UCSD-AML1 (cell line): Measurements from ENCODE around the gene NEMP1.
"Not testable (repeated sequence)": the region's sequence is repeated elsewhere in the genome, so short reads cannot be mapped to it uniquely, and the experiment has no call there.

ENCODE experiments used
- DNase-seq: peaks from one replicate; lab custom pipeline; 2025; ENCODE audit not compliant: unreplicated experiment; lab: John Stamatoyannopoulos, UW

NEMP1 gene

DNA sequence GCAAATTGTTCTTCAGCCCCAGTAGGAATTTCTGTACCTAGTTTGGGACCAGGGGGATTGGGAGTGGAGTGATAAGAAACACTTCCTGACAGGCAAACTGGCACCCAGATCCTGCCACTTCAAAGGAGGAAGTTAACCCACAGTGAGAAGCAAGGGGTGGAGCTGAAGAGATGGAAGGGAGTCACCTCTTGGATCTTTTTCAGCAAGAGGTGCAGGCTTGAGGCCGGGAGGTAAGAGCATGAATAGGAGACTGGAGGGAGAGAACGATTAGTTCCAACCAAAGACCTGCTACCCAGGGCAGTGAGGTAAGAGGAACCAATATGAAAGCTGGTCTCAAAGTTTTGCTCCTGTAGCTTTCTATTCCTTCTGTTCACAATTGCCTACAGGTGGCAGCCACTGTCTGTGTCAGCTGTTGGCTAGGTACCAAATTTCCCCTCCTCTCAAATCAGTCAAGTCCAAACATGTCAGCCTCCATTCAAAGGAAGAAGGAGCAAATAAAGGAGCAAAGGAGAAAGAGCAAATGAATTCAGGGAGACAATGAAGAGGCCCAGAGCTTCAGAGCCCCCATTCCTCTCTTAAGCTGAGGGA is 47.4 kb downstream of the NEMP1 start:
- peak; percentile 29 for DNase-seq

- no peak for DNase-seq
These were observed 49.1 kb downstream of the NEMP1 start for GRCh38 chr12:57029457-57029856.

DNA sequence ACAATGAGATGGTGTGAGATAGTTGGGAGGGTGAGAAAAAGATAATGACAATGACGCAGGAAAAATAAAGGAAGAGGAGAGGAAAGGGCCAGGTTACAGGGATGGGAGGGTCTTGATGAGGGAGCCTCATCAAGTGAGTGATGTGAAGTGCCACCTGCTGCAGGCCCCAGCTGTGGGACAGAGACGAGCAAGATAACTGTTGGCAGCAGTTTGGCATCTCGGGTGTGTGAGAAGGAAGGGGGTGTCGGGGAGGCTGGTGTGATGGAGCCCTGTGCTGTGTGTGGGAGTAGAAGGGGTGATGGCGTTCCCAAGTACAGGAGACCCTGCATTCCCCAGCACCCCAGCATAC is 50.8 kb downstream of the NEMP1 start:
- DNase-seq: no peak

DNA sequence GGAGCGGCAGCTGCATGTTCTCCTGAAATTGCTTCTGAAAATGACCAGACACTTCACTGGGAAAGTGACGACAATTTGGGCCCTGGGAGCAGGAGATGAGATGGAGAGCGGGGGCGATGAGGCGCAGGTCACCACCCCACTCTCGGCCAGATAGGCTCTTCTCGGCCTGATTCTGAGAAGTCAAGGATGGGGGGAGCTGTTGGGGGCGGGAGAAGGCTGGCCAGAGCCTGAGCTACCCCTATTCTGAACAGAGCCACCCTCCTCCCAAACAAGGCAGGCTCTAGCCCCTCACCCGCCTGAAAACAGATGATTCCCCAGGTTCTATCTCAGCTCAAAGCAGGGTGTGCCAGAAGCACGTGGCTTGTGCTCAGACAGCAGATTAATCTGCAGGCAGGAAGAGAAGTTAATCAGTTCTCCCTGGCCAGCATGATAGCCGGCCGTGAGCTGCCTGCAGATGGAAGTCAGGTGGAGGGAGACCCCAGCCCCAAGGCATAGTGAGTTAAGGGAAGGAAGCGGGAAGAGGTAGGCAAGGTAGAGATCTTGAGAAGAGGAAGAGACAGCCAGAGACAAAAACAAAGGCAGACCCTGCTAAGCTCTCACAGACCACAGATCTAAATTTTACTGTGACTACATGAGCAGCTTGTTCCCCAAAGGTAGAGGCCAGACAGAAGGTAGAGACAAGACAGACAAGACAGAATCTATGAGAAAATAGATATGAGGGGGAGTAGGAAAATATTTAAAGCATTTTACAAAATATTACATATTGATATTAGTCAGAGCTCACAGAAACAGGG is 51.4 kb downstream of the NEMP1 start:
- DNase-seq: no peak

DNA sequence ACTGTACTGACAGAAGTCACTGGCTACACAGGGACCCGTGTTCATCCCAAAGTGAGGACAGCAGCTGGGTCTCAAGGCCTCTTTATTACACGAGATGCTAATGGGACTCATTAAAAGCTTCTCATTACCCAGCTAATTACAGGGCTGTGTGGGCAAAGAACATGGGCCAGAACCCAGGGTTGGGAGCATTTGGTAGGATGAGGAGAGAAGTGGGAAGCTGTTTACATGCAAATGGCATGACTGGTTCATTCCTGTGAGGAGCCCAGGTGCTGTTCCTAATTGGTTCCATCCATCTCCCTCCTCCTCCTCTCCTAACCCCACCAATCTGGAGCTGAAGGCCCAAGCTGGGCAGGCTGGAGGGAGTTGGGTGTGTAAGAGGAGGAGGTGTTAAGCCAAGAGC is 53.4 kb downstream of the NEMP1 start:
- DNase-seq: no peak

DNA sequence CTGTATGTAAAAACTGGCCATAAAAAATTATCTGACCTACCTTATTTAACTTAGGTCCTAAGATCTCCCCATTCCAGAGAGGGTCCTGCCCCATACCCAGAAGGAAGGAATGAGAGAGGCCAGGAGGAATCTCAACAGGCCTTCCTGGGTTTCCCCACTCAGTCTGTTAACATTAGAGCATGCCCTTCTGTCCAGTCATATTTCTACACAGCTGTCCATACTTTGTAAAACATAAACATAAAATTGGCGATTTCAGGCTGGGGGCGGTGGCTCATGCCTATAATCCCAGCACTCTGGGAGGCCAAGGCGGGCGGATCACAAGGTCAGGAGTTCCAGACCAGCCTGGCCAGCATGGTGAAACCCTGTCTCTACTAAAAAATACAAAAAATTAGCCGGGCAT is 56.3 kb downstream of the NEMP1 start:
- not testable (repeated sequence) for DNase-seq

DNA sequence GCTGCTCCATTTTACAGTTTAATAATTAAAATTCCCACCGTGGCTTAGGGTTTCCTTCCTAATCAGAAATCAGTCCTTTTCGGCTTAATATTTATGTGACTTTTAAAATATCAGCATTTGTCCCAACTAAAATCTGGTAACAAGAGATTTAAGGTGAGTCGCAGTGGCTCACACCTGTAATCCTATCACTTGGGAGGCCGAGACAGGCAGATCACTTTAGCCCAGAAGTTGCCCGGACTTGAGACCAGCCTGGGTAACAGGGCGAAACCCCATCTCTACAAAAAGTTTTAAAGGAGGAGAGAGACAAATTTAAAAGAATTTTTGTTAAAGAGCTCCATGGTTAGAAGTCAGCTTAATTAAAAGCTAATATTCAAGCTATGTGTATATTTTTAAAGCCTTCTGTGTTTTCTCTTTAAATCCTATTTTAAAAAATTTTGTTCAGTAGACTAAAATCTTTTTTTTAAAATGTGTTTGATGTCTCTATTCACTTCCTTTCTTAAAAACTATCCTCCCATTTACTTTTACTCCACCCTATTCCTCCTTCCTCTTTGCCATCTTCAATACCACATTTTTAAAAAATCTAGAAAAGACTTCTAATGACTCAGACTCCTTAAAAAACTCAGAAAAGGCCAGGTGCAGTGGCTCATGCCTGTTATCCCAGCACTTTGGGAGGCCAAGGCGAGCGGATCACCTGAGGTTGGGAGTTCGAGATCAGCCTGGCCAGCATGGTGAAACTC is 58.4 kb downstream of the NEMP1 start:
- no peak for DNase-seq

DNA sequence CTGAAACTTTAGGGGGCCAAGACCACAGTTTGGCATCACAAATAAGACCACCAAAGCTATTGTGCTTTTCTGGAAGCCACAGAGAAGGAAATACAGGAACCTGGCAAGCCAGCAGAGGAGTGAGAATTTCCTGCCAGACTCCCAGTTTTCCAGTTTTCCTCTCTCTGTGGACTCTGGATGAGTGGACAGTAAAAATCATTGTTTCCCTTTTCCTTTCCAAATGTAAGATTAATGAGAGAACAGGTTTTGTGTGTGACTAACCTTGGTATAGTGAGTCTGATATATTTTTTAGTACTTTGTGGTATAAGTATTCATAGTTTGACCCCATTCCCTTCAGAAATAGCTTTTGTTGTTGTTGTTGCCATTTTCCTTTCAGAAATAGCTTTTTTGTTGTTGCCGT is 59.7 kb downstream of the NEMP1 start:
- DNase-seq: no peak

DNA sequence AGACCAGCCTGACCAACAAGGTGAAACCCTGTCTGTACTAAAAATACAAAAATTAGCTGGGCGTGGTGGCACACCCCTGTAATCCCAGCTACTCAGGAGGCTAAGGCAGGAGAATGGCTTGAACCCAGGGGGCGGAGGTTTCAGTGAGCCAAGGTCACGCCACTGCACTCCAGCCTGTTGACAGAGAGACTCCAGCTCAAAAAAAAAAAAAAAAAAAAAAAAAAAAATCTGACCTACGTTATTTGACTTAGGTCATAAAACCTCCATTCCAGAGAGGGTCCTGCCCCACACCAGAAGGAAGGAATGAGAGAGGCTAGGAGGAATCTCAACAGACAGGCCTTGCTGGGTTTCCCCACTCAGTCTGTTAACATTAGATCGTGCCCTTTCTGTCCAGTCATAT is 60.2 kb downstream of the NEMP1 start:
- DNase-seq: not testable (repeated sequence)

- DNase-seq: no peak
These were observed 62.2 kb downstream of the NEMP1 start, which contains the start of gene TAC3 for GRCh38 chr12:57016348-57016747. Gene TAC3, minus strand, starts transcription at chr12:57016529. Its CDS starts 732 bp downstream, at chr12:57015797.

GRCh38 chr12:57012600-57013465 is 65.8 kb downstream of the NEMP1 start:
- DNase-seq: no peak

- DNase-seq: no peak
These were observed 66.9 kb downstream of the NEMP1 start for GRCh38 chr12:57011438-57012424.

GRCh38 chr12:57010627-57011247 is 67.9 kb downstream of the NEMP1 start:
- DNase-seq: no peak

GRCh38 chr12:57009949-57010626 is 68.5 kb downstream of the NEMP1 start:
- DNase-seq: no peak

GRCh38 chr12:57008178-57008577 is 70.4 kb downstream of the NEMP1 start:
- no peak for DNase-seq

GRCh38 chr12:57006809-57007475 is 71.6 kb downstream of the NEMP1 start:
- DNase-seq: peak; percentile 67

- peak; percentile 80 for DNase-seq
These were observed 72.4 kb downstream of the NEMP1 start, which contains the start of gene ZBTB39 for GRCh38 chr12:57005980-57006808. Gene ZBTB39, minus strand, starts transcription at chr12:57006546. Its CDS starts 1,629 bp downstream, at chr12:57004917.
